ENCODE data around the gene IGLON5.

The IGLON5 gene

DNA sequence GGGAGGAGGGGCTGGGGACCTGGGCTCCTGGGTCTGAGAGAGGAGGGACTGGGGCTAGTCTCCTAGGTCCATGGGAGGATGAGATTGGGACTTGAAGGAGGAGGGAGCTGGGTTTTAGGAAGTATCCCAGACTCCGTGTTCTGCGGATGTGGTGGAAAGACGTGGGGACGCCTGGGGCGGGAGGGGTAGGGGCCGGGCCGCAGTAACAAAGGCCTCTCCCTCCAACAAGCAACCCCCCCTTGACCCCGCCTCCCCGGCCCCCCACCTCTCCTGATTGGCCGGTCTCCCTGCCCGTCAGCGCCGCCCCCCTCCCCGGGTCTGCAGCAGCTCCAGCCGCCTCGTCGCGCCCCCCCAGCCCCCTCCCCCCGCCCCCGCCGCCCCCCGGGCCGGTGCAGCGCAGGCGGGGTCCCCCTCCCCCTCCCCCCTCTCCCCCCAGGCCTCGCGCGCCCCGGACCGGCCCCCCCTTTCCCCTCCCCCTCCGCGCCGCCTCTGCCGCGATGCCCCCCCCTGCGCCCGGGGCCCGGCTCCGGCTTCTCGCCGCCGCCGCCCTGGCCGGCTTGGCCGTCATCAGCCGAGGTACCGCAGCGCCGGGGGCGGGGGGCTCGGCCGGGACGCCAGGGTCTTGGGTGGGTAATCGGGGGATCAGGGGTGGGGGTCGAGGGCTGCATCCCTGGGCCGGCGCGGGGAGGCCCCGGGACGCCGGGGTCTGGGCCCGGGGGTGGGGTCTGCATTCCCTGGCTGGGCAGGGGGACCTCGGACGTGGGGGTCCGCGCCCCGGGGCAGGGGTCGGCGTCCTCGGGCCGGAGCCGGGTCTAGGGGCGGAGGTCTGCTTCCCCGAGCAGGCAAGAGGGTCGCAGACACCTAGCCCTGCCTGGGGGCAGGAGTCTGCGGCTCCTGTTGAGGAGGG is at the start of gene IGLON5:
Gene IGLON5 (plus strand): TSS at position 294 of the 907 bp plus-strand sequence. CDS start 204 bp downstream, at position 498.
- no peak for DNase-seq (ENCODE audit: low spot score)

DNA sequence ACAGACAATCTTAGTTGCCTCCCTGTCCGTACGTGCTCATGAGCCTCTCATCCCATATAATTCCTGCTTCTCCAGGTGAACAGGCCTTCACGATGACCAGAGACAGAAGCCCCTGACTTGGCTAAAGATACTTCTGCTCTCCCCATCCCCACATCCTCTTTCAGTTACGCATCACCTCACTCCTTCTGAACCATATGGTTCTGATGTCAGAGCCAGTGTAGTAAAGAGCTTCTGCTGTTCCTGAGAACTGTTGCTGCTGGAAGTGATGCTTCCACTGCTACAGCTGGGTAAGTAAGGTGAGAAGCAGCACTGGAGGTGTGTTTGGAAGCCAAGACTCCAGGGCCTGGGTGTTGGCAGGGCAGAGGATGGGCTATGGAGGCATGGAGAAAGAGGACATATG is 47.6 kb upstream of the IGLON5 start:
- no peak for DNase-seq (ENCODE audit: low spot score)

DNA sequence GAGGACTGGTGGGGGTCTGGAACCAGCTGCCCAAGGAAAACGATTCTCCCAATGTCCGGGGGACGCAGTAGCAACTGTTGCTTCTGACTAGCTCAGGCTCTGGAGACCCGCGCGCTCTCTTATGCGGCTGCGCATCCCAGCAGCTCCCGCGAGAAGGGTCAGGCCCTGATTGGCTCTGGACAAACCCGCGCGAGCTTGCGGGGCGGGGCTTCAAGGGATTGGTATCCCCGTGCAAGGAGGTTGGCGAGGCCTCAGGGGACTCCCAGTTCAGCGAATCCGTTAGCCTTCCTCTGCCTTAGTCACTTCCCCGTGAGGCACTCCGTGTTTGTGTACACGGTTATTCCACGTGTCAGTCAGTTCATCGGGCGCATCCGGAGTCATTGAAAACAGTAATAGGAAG is 40.4 kb upstream of the IGLON5 start:
- no peak for DNase-seq (ENCODE audit: low spot score)

DNA sequence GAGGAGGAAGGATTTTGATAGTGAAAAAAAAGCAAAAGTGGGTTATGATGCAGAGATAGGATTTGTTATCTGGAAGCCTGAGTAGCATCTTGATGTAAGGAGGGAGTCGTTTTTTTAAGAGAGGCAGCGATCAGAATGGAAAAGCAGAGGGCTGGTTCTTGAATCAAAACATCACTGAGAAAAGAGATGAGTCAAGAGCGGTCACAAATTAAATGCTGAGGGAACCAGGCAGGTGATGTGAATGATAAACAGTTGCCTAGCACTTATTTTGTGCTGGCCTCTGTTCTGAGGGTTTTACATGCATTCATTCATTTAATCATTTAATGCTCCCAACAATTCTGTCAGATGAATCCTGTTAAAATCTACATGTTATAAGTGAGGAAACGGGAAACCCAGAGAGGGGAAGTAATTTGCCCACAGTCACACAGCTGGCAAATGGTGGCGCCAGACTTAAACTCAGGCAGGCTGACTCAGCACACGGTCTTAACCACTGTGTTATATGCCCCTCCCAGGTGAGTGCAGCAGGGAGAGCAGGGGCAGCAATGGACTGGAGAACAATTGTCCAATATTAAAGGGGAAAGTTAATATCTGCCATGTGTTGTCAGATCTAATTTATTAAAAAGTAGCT is 39.1 kb upstream of the IGLON5 start:
- no peak for DNase-seq (ENCODE audit: low spot score)

DNA sequence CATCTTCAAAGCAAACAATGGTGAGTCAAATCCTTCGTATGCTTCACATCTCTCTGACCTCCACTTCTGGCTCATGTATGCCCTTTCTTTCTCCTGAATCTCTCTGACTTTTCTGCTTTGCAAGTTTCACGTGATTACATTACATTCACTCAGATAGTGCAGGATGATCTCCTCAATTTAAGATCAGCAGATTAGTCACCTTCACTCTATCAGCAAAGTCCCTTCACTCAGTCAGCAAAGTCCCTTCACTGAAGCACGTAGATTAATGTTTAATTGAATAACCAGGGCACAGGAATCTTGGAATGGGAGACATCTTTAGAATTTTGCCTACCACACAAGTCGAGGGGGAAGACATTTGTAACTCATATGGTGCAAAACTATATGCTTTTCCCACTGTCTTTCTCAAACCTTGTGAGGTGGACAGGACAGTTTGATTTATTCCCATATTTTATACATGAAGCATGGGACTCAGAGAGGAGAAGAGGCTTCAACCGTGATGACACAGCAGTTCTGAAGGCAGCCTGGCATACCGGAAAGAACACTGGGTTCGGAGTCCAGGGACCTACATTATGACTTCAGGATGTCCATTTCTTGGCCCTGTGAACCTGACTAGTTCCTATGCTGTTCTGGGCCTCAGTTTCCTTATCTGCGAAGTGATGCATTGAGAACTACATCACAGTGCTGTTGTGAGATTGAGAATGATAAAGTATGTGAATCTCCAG is 37.2 kb upstream of the IGLON5 start:
- no peak for DNase-seq (ENCODE audit: low spot score)

DNA sequence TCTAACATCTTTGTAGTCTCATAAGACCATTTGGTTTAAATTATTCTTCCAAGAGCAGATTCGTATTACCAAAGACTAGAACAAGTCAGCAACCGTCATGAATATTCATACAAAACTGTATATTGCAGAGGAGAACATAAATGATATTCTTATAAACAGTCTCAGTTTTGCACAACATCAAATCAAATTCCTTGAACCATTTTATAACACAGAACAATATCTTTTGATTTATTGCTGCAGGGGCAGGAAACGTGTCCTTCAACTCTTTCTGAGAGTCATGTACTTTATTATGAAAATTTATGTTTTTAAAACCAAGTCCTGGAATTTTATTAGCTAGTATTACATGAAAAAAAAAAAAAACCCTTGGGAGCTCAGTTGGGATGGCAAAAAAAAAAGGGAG is 34.3 kb upstream of the IGLON5 start:
- DNase-seq (ENCODE audit: low spot score): no peak

DNA sequence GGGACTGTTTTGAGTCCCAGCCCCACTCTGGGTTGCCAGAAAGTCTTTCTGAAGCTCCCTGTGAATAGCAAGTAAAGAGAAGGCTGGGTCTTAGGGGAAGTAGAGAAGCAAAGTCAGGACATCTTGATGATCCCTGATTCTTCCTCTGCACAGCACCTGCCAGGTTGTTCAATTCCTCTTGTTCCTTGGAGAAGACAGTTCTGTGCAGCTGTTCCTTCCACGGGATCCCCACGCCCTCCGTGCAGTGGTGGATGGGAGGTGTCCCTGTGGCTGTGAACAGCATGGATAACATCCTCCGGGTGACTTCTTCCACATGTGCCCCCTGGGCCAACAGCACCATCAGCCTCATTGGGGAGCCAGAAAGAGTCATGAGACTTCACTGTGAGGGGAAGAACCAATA is 29.1 kb upstream of the IGLON5 start:
- no peak for DNase-seq (ENCODE audit: low spot score)

DNA sequence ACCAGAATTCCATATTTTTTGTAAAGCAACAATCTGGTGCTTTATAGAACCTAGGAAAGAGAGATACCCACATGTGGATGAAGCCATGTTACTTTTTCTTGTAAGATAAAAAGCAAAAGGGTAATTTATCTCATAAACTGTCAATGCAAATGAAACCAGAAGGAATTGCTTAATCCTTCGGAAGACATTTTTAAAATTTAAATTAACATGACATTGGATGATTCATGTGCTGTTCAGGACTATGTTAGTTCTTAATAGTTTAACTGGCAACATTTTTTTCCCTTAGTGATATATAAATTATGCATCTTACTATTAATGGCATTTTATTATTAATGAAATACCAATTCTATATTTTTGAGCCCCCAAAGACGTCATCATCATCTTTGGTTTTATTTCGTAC is 25.8 kb upstream of the IGLON5 start:
- no peak for DNase-seq (ENCODE audit: low spot score)

DNA sequence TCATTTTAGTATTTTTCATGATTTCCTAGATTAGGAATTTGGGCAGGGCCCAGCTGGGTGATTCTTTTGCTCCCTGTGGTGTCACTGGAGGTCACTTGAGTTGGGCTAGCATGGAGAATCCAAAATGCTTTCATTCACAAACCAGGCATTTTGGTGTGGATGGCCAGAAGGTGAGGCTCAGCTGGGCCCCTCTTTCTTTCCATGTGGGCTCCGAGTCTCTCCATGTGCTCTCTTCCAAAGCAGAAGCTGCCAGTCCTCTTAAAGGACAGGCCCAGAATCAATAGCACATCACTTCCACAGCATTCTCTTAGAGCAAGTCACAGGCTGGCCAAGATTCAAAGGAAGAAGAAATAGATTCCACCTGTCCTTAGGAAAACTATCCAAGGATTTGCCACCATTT is 21.8 kb upstream of the IGLON5 start:
- DNase-seq (ENCODE audit: low spot score): no peak

DNA sequence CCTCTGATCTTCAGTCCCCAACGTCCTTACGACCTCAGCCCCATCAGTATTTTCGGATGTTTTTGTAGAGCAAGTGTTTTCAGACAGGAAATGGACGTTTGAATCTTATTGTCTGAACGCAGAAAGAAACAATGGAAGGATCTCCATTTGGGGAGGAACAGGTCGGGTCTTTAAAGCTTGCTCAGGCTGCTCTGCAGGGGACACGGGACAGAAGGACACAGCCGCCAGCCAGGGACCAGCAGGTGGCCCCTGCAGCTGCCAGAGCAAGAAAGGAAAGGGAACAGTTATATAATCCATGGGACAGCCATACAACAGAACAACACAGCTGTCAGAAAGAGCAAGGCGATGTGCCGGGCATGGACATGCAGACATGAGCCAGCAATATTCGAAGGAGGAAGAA is 18.5 kb upstream of the IGLON5 start:
- DNase-seq (ENCODE audit: low spot score): no peak

DNA sequence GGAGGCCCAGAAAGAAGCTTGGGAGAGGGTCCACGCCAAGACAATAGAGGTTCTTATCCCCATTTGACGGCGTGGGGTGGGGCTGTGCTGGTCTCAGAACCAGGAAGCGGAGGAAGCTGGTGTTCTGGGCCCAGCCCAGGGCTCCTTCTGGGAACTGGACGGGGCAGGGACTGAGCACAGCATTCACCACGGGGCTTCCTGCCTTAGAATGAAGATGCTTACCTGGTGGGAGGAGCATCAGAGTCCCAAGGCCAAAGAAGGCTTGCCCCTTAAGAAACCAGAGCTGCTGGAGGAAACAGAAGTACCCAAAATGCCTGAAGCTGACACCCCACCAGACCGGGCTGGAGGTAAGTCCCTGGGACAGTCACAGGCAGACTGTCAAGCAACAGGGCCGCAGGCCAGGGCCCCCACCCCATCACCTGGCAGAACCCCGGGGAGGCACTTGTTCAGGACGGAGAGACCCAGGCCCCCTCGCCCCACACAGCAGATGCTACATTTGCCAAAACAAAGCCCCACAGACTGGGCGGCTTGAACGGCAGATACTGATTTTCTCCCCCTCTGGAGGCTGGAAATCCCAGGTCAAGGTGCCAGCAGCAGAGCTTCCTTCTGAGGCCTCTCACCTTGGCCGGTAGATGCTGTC is 17.8 kb upstream of the IGLON5 start:
- DNase-seq (ENCODE audit: low spot score): no peak

DNA sequence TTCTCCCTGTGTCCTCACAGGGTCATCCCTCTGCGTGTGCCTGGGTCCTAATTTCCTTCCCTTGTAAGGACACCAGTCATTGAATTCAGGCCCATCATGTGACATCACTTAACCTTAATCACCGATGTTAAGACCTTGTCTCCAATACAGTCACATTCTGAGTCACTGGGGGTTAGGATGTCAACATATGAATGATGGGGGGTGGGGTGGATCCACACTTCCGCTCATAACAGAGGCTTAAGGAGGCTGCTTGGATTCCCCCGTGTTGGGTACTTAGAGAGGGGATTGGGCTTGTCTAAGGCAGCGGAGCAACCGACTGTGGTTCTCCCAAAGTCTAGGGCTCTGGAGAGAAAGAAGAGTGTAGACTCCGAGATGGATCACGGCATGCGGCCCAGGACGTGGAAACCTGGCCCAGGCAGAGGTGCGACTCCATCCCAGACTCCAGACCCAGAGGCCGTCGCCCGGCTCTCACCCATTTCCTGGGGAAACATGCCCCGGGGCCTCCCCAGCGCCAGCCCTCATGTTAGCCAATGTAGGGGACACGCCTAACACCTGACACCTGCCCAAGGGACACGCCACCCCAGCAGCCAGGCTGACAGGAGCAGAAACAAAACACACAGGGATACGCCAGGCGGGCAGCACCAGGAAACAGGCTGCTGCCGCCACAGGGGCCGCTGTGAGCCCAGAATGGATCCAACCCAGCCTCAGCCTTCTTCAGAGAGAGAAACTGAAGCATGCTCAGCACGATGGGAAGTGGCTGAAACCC is 17.1 kb upstream of the IGLON5 start:
- no peak for DNase-seq (ENCODE audit: low spot score)

DNA sequence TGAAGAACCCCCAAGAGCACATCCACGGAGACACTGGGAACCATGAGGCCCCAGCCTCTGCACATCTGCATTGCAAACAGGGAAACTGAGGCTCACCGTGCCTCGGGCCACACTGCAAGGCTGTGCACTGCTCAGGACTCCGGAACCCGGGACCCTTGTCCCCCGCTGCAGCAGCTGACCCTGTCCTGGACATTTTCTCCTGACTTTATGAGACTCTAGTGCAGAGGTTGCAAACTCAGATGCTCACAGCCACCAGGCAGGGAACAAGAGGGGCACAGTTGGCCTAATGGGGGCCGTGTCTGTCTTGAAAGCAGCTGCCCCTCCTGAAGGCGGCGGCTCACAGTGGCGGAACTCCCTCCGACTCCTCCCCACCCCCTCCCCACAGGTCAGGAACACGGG is 16.5 kb upstream of the IGLON5 start:
- no peak for DNase-seq (ENCODE audit: low spot score)

DNA sequence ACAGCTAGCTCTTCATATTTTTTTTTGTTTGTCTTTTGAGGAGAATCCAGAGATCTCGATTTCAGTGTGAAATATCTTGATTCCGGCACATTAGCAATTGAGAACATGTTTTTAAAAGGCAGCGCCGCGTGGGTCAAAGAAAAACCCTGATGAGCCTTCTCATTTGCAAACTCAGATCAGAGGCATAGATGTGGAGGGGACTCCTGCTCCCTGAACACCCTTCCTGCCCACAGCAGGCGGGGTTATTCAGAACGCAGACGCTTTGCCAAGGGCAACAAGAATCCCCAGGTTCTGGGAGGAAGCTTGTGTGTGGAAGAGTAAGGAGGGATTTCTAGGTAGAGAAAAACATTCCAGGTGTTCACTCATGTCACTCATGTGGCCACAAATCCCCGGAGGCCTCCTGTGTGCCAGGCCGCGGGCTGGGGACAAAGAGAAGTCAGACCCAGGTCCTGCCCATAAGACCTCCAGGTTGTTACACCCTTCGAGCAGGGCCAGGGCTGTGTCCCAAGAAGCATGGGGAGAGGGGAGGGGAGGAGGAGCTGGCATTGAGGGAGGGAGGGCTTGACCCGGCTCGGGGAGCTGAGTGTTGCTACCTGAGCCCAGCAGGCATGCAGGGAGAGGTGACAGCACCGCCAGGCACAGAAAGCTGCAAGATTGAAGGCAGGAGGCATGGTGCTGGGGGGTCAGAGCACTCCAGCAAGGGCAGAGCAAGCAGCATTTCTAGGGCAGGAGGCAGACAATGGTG is 15.9 kb upstream of the IGLON5 start:
- DNase-seq (ENCODE audit: low spot score): no peak

DNA sequence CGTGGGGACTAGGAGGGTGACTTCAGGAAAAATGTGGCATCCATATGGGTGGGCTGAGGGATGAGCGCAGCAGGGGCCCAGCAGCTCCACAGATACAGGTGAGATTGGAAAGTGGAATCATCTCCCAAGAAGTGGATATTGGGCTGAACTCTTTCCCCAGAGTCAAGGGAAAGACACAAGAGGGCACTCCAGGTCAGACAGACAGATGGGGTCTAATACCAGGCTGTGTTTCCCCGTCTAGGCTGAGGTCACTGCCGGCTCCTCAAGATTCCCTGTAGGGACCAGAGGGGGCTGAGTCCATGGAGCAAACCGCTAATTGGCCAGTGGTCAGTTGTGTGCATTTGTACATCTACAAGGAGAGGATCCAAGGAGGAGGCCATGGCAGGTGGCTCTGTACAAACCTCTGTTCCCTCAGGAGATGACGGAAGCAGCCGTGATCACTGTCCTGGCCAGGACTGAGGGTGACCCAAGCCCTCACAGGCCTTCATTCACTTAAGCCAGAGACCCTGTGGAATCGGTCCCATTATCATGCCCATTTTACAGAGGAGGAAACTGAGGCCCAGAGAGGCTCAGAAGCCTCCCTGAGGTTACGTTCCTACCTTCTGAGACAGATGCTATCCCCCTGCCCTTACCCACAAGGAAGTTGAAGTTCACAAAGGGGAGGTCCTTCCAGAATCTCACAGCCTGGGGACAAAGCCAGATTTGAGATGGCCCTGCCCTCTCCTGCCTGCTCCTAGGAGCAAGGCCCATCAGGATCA is 14.9 kb upstream of the IGLON5 start:
- DNase-seq (ENCODE audit: low spot score): no peak

DNA sequence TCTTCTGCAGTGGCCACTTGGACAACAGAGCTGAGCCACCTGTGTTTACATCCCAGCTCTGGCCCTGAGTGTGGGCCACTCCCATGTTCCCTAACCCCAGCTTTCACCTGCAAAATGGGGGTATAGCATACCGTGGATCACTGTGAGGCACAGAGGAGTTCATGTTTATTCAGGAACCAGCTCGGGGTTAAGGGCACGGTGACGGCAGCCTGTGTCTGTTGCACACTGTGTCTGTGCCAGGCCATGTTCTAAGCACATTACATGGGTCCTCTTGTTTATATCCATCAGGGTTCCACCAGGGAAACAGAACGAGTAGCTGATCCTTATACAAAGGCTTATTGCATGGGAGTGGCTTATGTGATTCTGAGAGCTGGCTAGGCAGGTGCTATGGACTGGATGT is 14.0 kb upstream of the IGLON5 start:
- no peak for DNase-seq (ENCODE audit: low spot score)

DNA sequence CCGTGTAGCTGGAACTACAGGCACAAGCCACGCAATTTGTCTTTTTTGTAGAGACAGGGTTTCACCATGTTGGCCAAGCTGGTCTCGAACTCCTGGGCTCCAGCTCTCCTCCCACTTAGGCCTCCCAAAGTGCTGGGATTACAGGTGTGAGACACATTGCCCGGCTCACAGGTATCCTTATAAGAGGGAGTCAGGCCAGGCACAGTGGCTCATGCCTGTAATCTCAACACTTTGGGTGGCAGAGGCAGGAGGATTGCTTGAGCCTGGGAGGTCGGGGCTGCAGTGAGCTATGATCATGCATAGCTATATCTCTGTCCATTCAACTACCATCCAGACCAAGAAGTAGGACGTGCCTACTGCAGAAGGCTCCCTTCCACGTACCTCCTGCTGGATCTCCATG is 10.2 kb upstream of the IGLON5 start:
- no peak for DNase-seq (ENCODE audit: low spot score)

DNA sequence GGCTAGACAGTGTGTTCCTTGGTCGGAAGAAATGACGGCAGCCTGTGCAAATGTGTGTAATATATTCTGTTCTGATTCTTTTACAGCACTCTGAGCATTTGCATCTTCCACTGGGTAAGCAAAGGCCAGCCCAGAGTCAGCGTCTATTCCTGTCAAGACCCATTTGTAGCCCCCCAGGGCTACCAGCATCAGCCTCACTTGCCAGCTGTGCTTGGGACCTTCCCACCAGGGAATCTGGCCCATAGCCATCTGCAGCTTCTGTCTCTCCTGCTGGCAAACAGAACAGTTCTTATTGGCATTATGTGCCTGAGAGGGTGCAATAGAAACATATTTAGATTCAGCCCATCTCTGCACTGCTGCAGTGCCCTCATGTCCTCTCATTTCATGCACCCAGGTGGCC is 6.0 kb upstream of the IGLON5 start:
- no peak for DNase-seq (ENCODE audit: low spot score)

DNA sequence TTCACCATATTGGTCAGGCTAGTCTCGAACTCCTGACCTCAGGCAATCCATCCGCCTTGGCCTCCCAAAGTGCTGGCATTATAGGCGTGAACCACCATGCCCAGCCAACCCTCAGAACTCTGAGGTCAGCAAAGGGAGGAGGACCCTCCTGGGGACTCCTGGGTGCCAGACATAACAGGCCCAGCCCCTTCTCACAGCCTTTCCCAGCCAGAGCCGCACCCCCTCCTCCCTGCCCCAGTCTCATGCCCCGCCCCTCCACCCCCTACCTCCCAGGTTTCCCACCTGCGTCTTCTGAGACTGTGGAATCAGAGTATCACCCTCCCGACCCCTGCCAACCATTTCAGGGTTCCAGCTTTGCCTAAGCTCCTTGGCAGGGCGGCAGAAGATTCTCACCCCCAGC is 5.2 kb downstream of the IGLON5 start:
- DNase-seq (ENCODE audit: low spot score): no peak

DNA sequence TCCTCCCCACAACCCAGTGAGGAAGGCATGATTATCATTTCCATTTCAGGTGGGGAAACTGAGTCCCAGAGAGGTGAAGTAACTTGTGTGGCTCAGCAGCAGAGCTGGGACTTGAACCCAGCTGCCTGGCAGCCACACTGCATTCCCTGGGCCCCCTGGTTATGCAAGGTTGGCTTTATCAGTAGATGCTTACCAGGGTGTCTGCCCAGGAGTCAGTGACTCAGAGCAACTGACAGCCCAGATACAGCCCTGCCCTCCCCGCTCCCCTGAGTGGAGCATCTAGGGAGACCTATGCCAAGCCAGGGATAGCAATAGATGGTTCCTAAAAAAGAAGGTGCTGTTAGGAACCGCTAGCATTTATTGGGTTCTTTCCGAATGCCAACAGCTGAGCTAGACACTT is 5.9 kb downstream of the IGLON5 start:
- DNase-seq (ENCODE audit: low spot score): no peak
